ENCODE results near the gene PARP2. TPM values are rescaled to one million over a fixed set of nuclear protein-coding genes. Genes with fewer than 3 reads are reported as not detected.

Gene PARP2, protein sequence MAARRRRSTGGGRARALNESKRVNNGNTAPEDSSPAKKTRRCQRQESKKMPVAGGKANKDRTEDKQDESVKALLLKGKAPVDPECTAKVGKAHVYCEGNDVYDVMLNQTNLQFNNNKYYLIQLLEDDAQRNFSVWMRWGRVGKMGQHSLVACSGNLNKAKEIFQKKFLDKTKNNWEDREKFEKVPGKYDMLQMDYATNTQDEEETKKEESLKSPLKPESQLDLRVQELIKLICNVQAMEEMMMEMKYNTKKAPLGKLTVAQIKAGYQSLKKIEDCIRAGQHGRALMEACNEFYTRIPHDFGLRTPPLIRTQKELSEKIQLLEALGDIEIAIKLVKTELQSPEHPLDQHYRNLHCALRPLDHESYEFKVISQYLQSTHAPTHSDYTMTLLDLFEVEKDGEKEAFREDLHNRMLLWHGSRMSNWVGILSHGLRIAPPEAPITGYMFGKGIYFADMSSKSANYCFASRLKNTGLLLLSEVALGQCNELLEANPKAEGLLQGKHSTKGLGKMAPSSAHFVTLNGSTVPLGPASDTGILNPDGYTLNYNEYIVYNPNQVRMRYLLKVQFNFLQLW
- 43.3 TPM for polyA plus RNA-seq (2012; ENCODE audit: missing spikeins)

DNA sequence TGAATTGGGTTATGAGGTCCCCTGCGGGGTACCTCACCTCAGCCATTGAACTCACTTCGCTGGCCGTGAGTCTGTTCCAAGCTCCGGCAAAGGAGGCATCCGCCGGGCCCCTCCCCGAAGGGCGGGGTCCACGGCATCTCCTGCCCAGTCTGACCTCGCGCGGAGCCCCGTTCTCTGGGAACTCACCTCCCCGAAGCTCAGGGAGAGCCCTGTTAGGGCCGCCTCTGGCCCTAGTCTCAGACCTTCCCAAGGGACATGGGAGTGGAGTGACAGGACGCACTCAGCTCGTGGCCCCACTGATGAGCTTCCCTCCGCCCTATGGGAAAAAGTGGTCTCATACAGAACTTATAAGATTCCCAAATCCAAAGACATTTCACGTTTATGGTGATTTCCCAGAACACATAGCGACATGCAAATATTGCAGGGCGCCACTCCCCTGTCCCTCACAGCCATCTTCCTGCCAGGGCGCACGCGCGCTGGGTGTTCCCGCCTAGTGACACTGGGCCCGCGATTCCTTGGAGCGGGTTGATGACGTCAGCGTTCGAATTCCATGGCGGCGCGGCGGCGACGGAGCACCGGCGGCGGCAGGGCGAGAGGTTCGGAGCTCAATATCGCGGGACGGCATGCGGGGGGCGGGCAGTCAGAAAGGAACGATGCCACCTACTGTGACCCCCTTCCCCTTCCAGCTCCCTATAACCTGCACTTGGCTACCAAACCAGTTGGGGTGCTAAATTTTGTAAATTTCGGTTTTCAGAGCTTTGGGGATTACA, at the start of gene PARP2:
Gene PARP2, plus strand, starts transcription at position 544 of the 770 bp plus-strand sequence. Its CDS starts 7 bp downstream, at position 551.
- FAIRE-seq, result peak; percentile 99
- DNase-seq (ENCODE audit: insufficient read length), result peak; percentile 77
- TF ChIP-seq POLR2A (IDR thresholded peaks at IDR 0.05; ENCODE audit: low read depth, low read length) (peak; percentile 99), POLR2AphosphoS5 (IDR thresholded peaks at IDR 0.05; ENCODE audit: low read depth, low read length) (peak; percentile 99), TAF1 (IDR thresholded peaks at IDR 0.05; ENCODE audit: borderline replicate concordance, low read depth, low read length) (peak; percentile 75; the same call in 1 of the 2 replicates)

DNA sequence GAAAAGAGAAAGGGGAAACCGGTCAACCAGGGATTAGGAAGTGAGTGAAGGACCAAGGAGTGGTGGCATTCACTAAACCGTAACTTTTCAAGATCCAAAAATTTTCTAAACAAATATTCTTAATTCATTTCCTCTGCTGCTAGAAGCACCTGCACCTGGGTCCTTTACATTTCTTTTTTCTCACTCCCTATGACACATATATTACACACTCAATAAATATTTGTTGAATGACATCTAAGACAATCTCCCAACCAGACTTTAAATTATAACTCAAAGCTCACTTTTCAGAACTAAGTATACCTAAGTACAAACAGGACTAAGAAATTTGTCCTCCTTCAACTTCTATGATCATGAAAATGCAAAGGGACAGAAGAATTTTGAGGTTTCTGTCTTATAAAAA, 48.8 kb upstream of the PARP2 start:
- no peak for FAIRE-seq
- DNase-seq (ENCODE audit: insufficient read length), result no peak
- TF ChIP-seq POLR2A (IDR thresholded peaks at IDR 0.05; ENCODE audit: low read depth, low read length), result no peak
- TF ChIP-seq TAF1 (IDR thresholded peaks at IDR 0.05; ENCODE audit: borderline replicate concordance, low read depth, low read length), result no peak
- TF ChIP-seq POLR2AphosphoS5 (IDR thresholded peaks at IDR 0.05; ENCODE audit: low read depth, low read length), result no peak

DNA sequence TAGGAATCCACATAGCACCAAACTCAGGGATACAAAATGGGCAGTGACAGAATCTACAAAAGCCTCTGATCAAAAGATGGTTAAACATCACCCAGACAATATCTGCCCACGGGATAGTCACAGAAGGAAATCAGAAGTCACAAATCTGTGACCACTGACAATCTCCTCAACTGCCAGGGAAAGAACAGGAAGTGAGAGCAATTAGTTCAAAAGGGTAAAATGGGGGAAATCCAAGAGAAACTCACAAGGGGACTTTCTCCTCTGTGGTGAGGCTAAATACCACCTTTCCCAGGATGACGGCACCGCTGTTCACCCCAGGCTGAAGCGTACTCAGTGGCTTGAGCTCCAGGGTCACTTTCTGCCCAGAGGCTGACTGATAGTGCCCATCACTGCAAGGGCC, 48.4 kb upstream of the PARP2 start:
- no peak for TF ChIP-seq POLR2AphosphoS5 (IDR thresholded peaks at IDR 0.05; ENCODE audit: low read depth, low read length)
- FAIRE-seq, result peak; percentile 48
- DNase-seq (ENCODE audit: insufficient read length), result no peak

DNA sequence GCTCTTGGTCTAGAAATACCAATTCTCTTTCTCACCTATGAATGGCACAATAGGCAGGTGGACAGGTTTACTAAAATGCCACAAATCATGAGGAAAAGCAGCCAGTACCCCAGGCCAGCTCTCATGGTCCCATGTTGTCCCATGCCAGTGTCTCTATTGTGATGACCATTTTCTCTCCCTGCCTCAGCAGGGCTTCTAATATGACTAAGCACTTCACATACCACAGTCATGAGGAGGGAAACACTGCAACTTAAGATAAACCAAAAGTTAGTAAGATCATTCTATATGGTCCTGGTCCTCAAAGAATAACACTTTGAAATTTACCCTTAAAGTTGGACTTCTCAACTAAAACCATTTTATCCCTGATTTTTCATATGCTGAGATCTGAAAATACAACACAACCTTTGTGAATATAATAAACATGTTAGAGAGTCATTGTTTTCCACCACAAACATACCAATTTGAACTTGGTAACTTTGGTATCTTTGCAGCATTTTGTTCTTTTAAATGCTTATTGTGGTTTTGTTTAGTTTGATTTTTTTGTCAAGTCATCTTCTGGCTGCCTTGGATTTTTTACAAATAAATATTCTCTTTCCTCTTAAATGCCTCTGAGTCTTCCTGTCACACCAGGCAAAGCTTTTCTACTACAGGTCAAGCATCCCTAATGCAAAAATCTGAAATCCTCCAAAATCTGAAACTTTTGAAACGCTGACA, 41.2 kb upstream of the PARP2 start:
- FAIRE-seq, result no peak
- TF ChIP-seq POLR2A (IDR thresholded peaks at IDR 0.05; ENCODE audit: low read depth, low read length) (no peak), POLR2AphosphoS5 (IDR thresholded peaks at IDR 0.05; ENCODE audit: low read depth, low read length) (no peak), TAF1 (IDR thresholded peaks at IDR 0.05; ENCODE audit: borderline replicate concordance, low read depth, low read length) (no peak)
- no peak for DNase-seq (ENCODE audit: insufficient read length)

DNA sequence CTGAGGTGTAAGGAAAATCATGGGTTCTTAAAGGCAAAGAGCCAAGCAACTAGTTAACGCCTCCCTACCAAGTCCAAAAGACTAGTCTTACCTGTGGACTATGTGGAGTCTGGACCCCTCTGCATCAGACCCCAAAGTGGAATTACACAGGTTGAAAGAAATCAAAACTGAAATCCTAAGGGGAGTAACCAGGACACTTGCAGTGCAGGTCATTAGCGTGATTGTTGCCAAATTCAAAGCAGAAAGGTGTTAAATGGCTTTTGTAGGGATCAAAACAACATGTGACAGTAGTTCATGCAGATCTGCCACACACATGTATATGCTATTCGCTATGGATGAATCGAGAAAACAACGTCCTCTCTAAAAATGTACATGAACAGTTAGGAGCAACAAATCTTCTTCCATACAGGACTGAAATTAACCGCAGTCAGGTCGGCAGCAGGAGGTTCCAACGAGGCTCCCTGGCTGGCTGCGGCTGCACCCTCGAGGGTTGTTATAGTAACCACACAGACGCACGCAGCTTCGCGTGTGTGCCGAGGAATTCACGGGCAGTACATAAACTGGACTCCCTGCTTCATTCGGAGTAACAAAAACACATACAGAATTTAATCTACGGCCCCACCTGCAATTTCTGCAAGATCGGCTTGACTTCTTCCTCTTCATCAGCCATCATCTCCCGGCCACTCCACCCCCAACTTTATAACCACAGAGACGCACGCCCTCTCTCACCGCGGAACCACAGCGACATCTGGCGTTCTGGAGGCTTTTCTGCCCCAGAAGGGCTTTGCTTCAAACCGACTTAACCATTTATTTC, 38.0 kb upstream of the PARP2 start, which contains the start of gene TTC5:
Gene TTC5, minus strand, starts transcription at position 687 of the 814 bp plus-strand sequence. Its CDS starts 14 bp downstream, at position 673.
- TF ChIP-seq TAF1 (IDR thresholded peaks at IDR 0.05; ENCODE audit: borderline replicate concordance, low read depth, low read length) (0 out of 2 replicates have a peak, but pooled peaks have one; percentile 49), POLR2AphosphoS5 (IDR thresholded peaks at IDR 0.05; ENCODE audit: low read depth, low read length) (peak; percentile 65), POLR2A (IDR thresholded peaks at IDR 0.05; ENCODE audit: low read depth, low read length) (peak; percentile 62; the same call in 1 of the 2 replicates)
- FAIRE-seq (peak; percentile 93), DNase-seq (ENCODE audit: insufficient read length) (peak; percentile 50)

DNA sequence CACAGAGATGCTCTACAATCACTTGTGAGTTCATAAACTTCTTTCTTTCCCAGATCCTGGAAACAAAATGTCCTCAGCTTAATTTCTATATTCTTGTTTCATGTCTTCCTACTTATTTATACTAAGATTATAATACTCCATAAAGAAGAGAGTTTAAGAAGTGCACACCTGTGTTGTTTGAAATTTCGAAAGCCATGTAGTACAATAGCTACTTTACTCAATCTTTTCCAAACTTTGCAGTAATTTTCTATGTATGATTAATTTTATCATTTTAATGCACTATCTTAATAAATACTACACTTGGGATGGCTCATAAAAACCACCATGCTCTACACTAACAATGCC, 37.4 kb upstream of the PARP2 start:
- FAIRE-seq (no peak), DNase-seq (ENCODE audit: insufficient read length) (no peak)
- TF ChIP-seq TAF1 (IDR thresholded peaks at IDR 0.05; ENCODE audit: borderline replicate concordance, low read depth, low read length) (no peak), POLR2AphosphoS5 (IDR thresholded peaks at IDR 0.05; ENCODE audit: low read depth, low read length) (no peak), POLR2A (IDR thresholded peaks at IDR 0.05; ENCODE audit: low read depth, low read length) (no peak)

DNA sequence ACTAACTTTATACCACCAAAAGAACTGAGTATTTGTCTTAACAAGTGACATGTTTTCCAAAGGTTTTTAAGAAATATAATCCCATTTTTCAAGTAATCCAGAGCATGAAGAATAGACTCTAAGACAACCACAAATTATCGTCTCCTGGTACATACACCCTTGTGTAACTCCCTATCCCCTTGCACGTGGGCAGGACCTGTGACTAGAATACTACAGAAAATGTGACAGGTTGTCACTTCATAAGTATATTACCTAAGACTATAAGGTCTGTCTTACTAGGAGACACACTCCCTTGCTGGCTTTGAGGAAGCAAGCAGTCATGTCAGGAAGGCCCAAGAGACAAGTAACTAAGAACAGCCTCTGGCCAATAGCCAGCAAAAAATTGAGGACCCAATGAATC, 29.4 kb upstream of the PARP2 start:
- no peak for FAIRE-seq
- no peak for TF ChIP-seq POLR2AphosphoS5 (IDR thresholded peaks at IDR 0.05; ENCODE audit: low read depth, low read length)
- no peak for TF ChIP-seq TAF1 (IDR thresholded peaks at IDR 0.05; ENCODE audit: borderline replicate concordance, low read depth, low read length)
- TF ChIP-seq POLR2A (IDR thresholded peaks at IDR 0.05; ENCODE audit: low read depth, low read length), result no peak
- DNase-seq (ENCODE audit: insufficient read length), result no peak

DNA sequence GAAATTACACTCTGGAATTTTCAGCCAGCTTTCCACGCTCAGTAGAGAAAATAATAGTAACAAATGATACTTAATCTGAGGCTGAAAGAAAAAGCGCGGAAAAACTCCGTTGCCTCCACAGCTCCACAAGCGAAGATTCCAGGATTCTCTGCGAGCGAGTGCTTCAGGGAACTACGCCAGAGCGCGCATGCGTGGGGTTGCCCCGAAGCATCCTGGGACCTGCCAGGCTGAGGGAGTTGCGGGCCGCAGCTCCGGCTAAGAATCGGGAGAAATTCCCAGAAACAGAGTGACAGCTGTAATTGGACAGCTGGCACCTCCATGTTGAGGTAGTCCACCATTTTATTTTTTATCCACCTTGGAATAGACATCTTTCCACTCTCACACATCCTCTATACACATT, 25.7 kb upstream of the PARP2 start:
- FAIRE-seq (no peak), DNase-seq (ENCODE audit: insufficient read length) (no peak)
- TF ChIP-seq POLR2A (IDR thresholded peaks at IDR 0.05; ENCODE audit: low read depth, low read length) (no peak), POLR2AphosphoS5 (IDR thresholded peaks at IDR 0.05; ENCODE audit: low read depth, low read length) (no peak), TAF1 (IDR thresholded peaks at IDR 0.05; ENCODE audit: borderline replicate concordance, low read depth, low read length) (no peak)

DNA sequence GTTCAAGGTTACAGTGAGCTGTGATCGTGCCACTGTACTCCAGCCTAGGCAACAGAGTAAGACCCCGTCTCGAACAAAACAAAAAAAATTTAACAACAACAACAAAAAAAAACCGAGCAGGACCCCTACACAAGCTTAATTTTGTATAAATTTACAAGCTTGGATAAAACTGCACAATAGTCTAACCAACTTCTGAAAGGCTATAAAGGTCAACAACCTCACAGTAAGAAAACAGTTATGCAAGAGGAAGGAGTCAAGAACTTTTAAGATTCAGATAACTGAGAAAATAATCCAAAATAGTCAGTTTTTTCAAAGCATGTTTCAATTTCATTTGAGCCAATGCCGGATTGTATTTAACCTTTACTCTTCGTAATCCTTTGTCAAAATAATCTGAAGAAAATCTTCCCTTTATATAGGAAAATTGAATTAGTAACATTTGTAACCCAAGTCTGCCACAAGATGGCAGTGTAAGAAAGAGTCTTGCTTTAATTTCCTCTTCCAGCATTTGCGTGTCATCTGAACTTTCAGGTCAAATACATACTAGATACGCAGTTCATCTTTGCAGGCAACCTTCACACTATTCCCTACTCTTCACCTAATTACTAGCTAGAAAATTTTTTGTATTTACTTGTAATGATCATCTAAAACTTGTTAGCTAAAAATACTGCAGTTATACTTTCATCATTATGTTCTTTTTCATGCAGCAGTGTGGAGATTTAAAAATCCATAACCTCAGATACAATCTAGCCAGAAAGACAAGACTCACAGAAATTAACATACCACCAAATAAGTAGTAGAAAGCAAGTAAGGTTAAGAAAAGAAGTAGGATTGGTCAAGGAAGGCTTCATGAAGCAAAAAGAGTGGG, 16.2 kb upstream of the PARP2 start:
- no peak for DNase-seq (ENCODE audit: insufficient read length)

More for the DNA sequence above, 16.2 kb upstream of the PARP2 start:
- FAIRE-seq, result peak; percentile 78
- TF ChIP-seq POLR2A (IDR thresholded peaks at IDR 0.05; ENCODE audit: low read depth, low read length), result no peak
- TF ChIP-seq TAF1 (IDR thresholded peaks at IDR 0.05; ENCODE audit: borderline replicate concordance, low read depth, low read length), result no peak
- no peak for TF ChIP-seq POLR2AphosphoS5 (IDR thresholded peaks at IDR 0.05; ENCODE audit: low read depth, low read length)
